SK-N-SH (cell line): ENCODE data around the gene ZGLP1. TPM values are rescaled to one million over a fixed set of nuclear protein-coding genes. Genes with fewer than 3 reads are reported as not detected.

Experiments used
- CTCF ChIA-PET: fragments of 300-600, 350-600 bp; formaldehyde crosslinking; extraction: SDS; loops from one replicate; lab custom pipeline; 2021; lab: Yijun Ruan, JAX
- POLR2A ChIA-PET: fragments of 350-600 bp; sonication (Branson Sonifier 250); formaldehyde crosslinking; extraction: SDS; loops from one replicate; lab custom pipeline; 2020; ENCODE audit warnings: antibody characterized with exemption, inconsistent platforms; lab: Yijun Ruan, JAX
- DNase-seq: peaks from one replicate; pipeline ENCODE4 v3.0.0; 2012
- H2AFZ ChIP-seq: fragments of 200-600 bp; sonication (generic); 2 replicates; pipeline ENCODE4 v1.8.1; 2016; ENCODE audit warnings: antibody characterized with exemption, mild to moderate bottlenecking, low read depth
- H3F3A ChIP-seq: fragments of 200-600 bp; sonication (generic); replicated peaks from 2 replicates; pipeline ENCODE3; 2016; ENCODE audit warnings: antibody characterized with exemption, mild to moderate bottlenecking; ENCODE audit not compliant: insufficient read depth
- H3K27ac ChIP-seq, 2 experiments: fragments of 200-500 bp in 1 of 2; fragments of 200-600 bp in 1 of 2; sonication (Bioruptor generic) in 1 of 2; sonication (generic), shearing (Covaris generic) in 1 of 2; 2 replicates each; pipeline versions ENCODE4 v1.5.1 to v1.6.1; 2014 to 2016; ENCODE audit warnings: low read depth in 2 of 2, inconsistent platforms in 1 of 2, low read length in 1 of 2, mild to moderate bottlenecking in 1 of 2, mixed read lengths in 1 of 2
- H3K27me3 ChIP-seq: fragments of 200-600 bp; sonication (generic), shearing (Covaris generic); 2 replicates; pipeline ENCODE4 v1.6.1; 2016; ENCODE audit warnings: mixed run types; ENCODE audit not compliant: insufficient read depth
- H3K36me3 ChIP-seq, 2 experiments: fragments of 200-500 bp in 1 of 2; fragments of 200-600 bp in 1 of 2; sonication (Bioruptor generic) in 1 of 2; sonication (generic) in 1 of 2; replicated peaks in 1 of 2; 2 replicates each; pipeline versions ENCODE3 to v1.5.1; 2014 to 2016; ENCODE audit warnings: low read length in 1 of 2, mild to moderate bottlenecking in 1 of 2; ENCODE audit not compliant: insufficient read depth in 2 of 2, control insufficient read depth in 1 of 2
- H3K4me1 ChIP-seq, 2 experiments: fragments of 200-500 bp in 1 of 2; fragments of 200-600 bp in 1 of 2; sonication (Bioruptor generic) in 1 of 2; sonication (generic), shearing (Covaris generic) in 1 of 2; 2 replicates each; pipeline versions ENCODE4 v1.5.1 to v1.6.1; 2014 to 2016; ENCODE audit warnings: low read depth in 1 of 2, low read length in 1 of 2, mixed run types in 1 of 2; ENCODE audit not compliant: insufficient read depth in 2 of 2, control insufficient read depth in 1 of 2
- H3K4me2 ChIP-seq: fragments of 200-600 bp; sonication (generic), shearing (Covaris generic); 2 replicates; pipeline ENCODE4 v1.6.1; 2017; ENCODE audit warnings: mixed run types
- H3K4me3 ChIP-seq, 2 experiments: fragments of 200-500 bp in 1 of 2; fragments of 200-600 bp in 1 of 2; sonication (Bioruptor generic) in 1 of 2; sonication (generic), shearing (Covaris generic) in 1 of 2; 2 replicates each; pipeline versions ENCODE4 v1.5.1 to v1.8.1; 2014 to 2016; ENCODE audit warnings: low read depth in 2 of 2, inconsistent platforms in 1 of 2, low read length in 1 of 2, mild to moderate bottlenecking in 1 of 2, mixed read lengths in 1 of 2, moderate library complexity in 1 of 2
- H3K79me2 ChIP-seq: fragments of 200-600 bp; sonication (generic); 2 replicates; pipeline ENCODE4 v1.8.1; 2017; ENCODE audit warnings: mild to moderate bottlenecking; ENCODE audit not compliant: insufficient read depth
- H3K9ac ChIP-seq: fragments of 200-600 bp; sonication (generic); 2 replicates; pipeline ENCODE4 v1.6.1; 2017; ENCODE audit warnings: mixed run types
- H3K9me2 ChIP-seq: fragments of 200-600 bp; sonication (generic); 2 replicates; pipeline ENCODE4 v1.6.1; 2017; ENCODE audit warnings: mixed run types
- H3K9me3 ChIP-seq: fragments of 200-600 bp; sonication (generic); 2 replicates; pipeline ENCODE4 v1.6.1; 2017; ENCODE audit warnings: mixed run types, mild to moderate bottlenecking, moderate library complexity
- H4K20me1 ChIP-seq: fragments of 200-600 bp; sonication (generic); 2 replicates; pipeline ENCODE4 v1.6.1; 2017; ENCODE audit warnings: mild to moderate bottlenecking, mixed run types; ENCODE audit not compliant: insufficient read depth
- ELF1 ChIP-seq: IDR thresholded peaks from 2 replicates; pipeline ENCODE4 v1.4.0; 2012
- FOSL2 ChIP-seq: IDR thresholded peaks from 2 replicates; pipeline ENCODE4 v1.4.0; 2012; ENCODE audit warnings: low read depth, mild to moderate bottlenecking, moderate library complexity, borderline replicate concordance
- GATA2 ChIP-seq: sonication (generic); formaldehyde crosslinking; IDR thresholded peaks from 2 replicates; pipeline ENCODE4 v1.5.0; 2020; ENCODE audit warnings: mild to moderate bottlenecking, missing genetic modification reagents
- MXI1 ChIP-seq: IDR thresholded peaks from 2 replicates; pipeline ENCODE4 v1.6.1; 2012; ENCODE audit warnings: mild to moderate bottlenecking, low read depth, low read length, improper control_type of control experiment
- NRF1 ChIP-seq: IDR thresholded peaks from 2 replicates; pipeline ENCODE4 v1.6.1; 2012; ENCODE audit warnings: low read depth, mild to moderate bottlenecking, low read length
- POLR2AphosphoS5 ChIP-seq: IDR thresholded peaks from 2 replicates; pipeline ENCODE4 v1.6.1; 2012; ENCODE audit warnings: low read depth, low read length
- RCOR1 ChIP-seq: fragments of 150-350 bp; IDR thresholded peaks from 2 replicates; pipeline ENCODE4 v1.6.1; 2017; ENCODE audit warnings: antibody characterized with exemption, low read length
- SMC3 ChIP-seq: IDR thresholded peaks from 2 replicates; pipeline ENCODE4 v1.6.1; 2012; ENCODE audit warnings: low read depth, low read length, improper control_type of control experiment
- TCF12 ChIP-seq: IDR thresholded peaks from 2 replicates; pipeline ENCODE4 v1.4.0; 2012
- YY1 ChIP-seq: IDR thresholded peaks from 2 replicates; pipeline ENCODE4 v1.4.0; 2012; ENCODE audit warnings: low read depth, mild to moderate bottlenecking
- WGBS: methylation state at CpG from one replicate; pipeline ENCODE4 v1.1.6; 2017; ENCODE audit warnings: low lambda C conversion rate; 5-methylcytosine and 5-hydroxymethylcytosine counted together
- polyA plus RNA-seq, 3 experiments: library from polyadenylated mRNA; depleted of rRNA; stranded (reverse); fragments of >200 nt; gene quantifications; 2 replicates each; pipeline ENCODE4 v1.2.3, GENCODE V29; 2012
- TF ChIP-seq, protein P1 (sequence below): fragments of 200-600 bp; sonication (generic); IDR thresholded peaks from 2 replicates; pipeline ENCODE4 v1.6.1; 2017; ENCODE audit warnings: antibody characterized with exemption, mild to moderate bottlenecking, moderate library complexity
- TF ChIP-seq, protein P2 (sequence below): IDR thresholded peaks from 2 replicates; pipeline ENCODE4 v1.6.1; 2012; ENCODE audit warnings: mild to moderate bottlenecking, low read depth, low read length, moderate library complexity
- TF ChIP-seq, protein P3 (sequence below): IDR thresholded peaks from 2 replicates; pipeline ENCODE4 v1.4.0; 2012; ENCODE audit warnings: low read depth, borderline replicate concordance

ZGLP1 gene
- polyA plus RNA-seq, 1 of the 3 experiments (the other 2 are of a cell fraction), result 1.8 TPM

DNA sequence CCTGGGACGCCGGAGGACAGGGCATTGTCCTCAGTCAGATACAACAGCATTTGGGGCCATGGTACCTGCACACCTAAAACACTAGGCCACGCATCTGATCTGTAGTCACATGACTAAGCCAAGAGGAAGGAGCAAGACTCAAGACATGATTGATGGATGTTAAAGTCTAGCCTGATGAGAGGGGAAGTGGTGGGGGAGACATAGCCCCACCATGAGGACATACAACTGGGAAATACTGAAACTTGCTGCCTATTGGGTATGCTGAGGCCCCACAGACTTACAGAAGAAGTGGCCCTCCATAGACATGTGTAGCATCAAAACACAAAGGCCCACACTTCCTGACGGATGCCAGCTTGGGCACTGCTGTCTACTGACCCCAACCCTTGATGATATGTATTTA is 24.2 kb downstream of the ZGLP1 start:
- Histone ChIP-seq H3K9ac (no peak overlapping the region), H3K9me3 (no peaks in the 10 kb centered on the region), H3K27me3 (no peaks in the 10 kb centered on the region; the same call in 1 of the 2 replicates), H3K79me2 (no peaks in the 10 kb centered on the region), H3F3A (peaks cover 11% of the 10 kb centered on the region), H2AFZ (no peak overlapping the region), H3K9me2 (no peaks in the 10 kb centered on the region), H3K4me1 (peaks cover 0 to 14% of the 10 kb centered on the region in 2 experiments; a peak in 1 of 4 replicates), H3K4me2 (no peak overlapping the region), H3K36me3 (no peaks in the 10 kb centered on the region), H3K4me3 (no peak overlapping the region)
- DNase-seq, result no peak
- POLR2A ChIA-PET, result no interaction called here
- 93% methylated on average over 4 of the region's 4 CpGs for WGBS
- TF ChIP-seq ELF1 (no peak), TCF12 (no peak), SMC3 (no peak), RCOR1 (no peak), YY1 (no peak), MXI1 (no peak), NRF1 (no peak), FOSL2 (no peak), GATA2 (CRISPR knock-in tag) (no peak), POLR2AphosphoS5 (no peak)
- TF ChIP-seq, protein P1, sequence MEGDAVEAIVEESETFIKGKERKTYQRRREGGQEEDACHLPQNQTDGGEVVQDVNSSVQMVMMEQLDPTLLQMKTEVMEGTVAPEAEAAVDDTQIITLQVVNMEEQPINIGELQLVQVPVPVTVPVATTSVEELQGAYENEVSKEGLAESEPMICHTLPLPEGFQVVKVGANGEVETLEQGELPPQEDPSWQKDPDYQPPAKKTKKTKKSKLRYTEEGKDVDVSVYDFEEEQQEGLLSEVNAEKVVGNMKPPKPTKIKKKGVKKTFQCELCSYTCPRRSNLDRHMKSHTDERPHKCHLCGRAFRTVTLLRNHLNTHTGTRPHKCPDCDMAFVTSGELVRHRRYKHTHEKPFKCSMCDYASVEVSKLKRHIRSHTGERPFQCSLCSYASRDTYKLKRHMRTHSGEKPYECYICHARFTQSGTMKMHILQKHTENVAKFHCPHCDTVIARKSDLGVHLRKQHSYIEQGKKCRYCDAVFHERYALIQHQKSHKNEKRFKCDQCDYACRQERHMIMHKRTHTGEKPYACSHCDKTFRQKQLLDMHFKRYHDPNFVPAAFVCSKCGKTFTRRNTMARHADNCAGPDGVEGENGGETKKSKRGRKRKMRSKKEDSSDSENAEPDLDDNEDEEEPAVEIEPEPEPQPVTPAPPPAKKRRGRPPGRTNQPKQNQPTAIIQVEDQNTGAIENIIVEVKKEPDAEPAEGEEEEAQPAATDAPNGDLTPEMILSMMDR, result no peak
- TF ChIP-seq, protein P2, sequence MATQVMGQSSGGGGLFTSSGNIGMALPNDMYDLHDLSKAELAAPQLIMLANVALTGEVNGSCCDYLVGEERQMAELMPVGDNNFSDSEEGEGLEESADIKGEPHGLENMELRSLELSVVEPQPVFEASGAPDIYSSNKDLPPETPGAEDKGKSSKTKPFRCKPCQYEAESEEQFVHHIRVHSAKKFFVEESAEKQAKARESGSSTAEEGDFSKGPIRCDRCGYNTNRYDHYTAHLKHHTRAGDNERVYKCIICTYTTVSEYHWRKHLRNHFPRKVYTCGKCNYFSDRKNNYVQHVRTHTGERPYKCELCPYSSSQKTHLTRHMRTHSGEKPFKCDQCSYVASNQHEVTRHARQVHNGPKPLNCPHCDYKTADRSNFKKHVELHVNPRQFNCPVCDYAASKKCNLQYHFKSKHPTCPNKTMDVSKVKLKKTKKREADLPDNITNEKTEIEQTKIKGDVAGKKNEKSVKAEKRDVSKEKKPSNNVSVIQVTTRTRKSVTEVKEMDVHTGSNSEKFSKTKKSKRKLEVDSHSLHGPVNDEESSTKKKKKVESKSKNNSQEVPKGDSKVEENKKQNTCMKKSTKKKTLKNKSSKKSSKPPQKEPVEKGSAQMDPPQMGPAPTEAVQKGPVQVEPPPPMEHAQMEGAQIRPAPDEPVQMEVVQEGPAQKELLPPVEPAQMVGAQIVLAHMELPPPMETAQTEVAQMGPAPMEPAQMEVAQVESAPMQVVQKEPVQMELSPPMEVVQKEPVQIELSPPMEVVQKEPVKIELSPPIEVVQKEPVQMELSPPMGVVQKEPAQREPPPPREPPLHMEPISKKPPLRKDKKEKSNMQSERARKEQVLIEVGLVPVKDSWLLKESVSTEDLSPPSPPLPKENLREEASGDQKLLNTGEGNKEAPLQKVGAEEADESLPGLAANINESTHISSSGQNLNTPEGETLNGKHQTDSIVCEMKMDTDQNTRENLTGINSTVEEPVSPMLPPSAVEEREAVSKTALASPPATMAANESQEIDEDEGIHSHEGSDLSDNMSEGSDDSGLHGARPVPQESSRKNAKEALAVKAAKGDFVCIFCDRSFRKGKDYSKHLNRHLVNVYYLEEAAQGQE, result no peak
- TF ChIP-seq, protein P3, sequence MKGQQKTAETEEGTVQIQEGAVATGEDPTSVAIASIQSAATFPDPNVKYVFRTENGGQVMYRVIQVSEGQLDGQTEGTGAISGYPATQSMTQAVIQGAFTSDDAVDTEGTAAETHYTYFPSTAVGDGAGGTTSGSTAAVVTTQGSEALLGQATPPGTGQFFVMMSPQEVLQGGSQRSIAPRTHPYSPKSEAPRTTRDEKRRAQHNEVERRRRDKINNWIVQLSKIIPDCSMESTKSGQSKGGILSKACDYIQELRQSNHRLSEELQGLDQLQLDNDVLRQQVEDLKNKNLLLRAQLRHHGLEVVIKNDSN, result no peak
- TF ChIP-seq, all 33 proteins: peak for 0
- H3K27ac ChIP-seq, result no peak overlapping the region
- CTCF ChIA-PET, result interaction anchor here (0.6 to 7.4 kb wide), 5 partner anchors 8 to 415 kb away, joined by 3 to 65 read pairs (median 4); partner anchors contain the start of gene ICAM1
- no peaks in the 10 kb centered on the region for H4K20me1 ChIP-seq
